GM19452 (cell line): ENCODE measurements around the gene PEX1.
"Not testable (repeated sequence)": the region's sequence is repeated elsewhere in the genome, so short reads cannot be mapped to it uniquely, and the experiment has no call there.

Experiments used
- ATAC-seq: cut with Tn5 transposase; IDR thresholded peaks from one replicate; pipeline ENCODE4 v1.9.1; 2021; ENCODE audit not compliant: unreplicated experiment

Gene PEX1

GRCh38 chr7:92461027-92462003 is 67.0 kb downstream of the PEX1 start:
- no peak for ATAC-seq

GRCh38 chr7:92460510-92460909 is 67.8 kb downstream of the PEX1 start:
- no peak for ATAC-seq

GRCh38 chr7:92460109-92460508 is 68.2 kb downstream of the PEX1 start:
- no peak for ATAC-seq

GRCh38 chr7:92456236-92456635 is 72.1 kb downstream of the PEX1 start:
- no peak for ATAC-seq

- no peak for ATAC-seq
Observed at GRCh38 chr7:92451645-92452044, 76.7 kb downstream of the PEX1 start.

GRCh38 chr7:92448205-92448747 is 80.0 kb downstream of the PEX1 start:
- peak; percentile 34 for ATAC-seq

GRCh38 chr7:92447345-92448204 is 80.7 kb downstream of the PEX1 start, which contains the start of gene GATAD1:
TSS of gene GATAD1 (plus strand) at chr7:92447482. CDS start at chr7:92447730, 248 bp downstream.
- ATAC-seq: peak; percentile 91

GRCh38 chr7:92446869-92447344 is 81.4 kb downstream of the PEX1 start:
- no peak for ATAC-seq

GRCh38 chr7:92442720-92443119 is 85.6 kb downstream of the PEX1 start:
- not testable (repeated sequence) for ATAC-seq

- ATAC-seq: no peak
Observed at GRCh38 chr7:92437956-92438491, 90.3 kb downstream of the PEX1 start.
